HL-60 (cell line): Measurements from ENCODE around the gene SMPDL3B.

Experiments used
- DNase-seq, 2 experiments: peaks; one replicate each; pipeline ENCODE4 v3.0.0-alpha.2; 2010 to 2020; ENCODE audit warnings: low read depth in 1 of 2, low spot score in 1 of 2
- H3K27ac ChIP-seq: fragments of 250-450 bp; sonication (Bioruptor Pico); replicated peaks from 2 replicates; pipeline ENCODE4 v1.5.1; 2020; ENCODE audit warnings: mild to moderate bottlenecking, moderate library complexity
- H3K27me3 ChIP-seq: fragments of 250-450 bp; sonication (Bioruptor Pico); 2 replicates; pipeline ENCODE4 v1.5.1; 2021; ENCODE audit warnings: mild to moderate bottlenecking, moderate library complexity; ENCODE audit not compliant: insufficient read depth, poor library complexity, severe bottlenecking
- H3K4me3 ChIP-seq: replicated peaks from 2 replicates; pipeline ENCODE4 v1.5.1; 2011; ENCODE audit warnings: mild to moderate bottlenecking, control low read depth, low read length; ENCODE audit not compliant: insufficient read depth
- CTCF ChIP-seq: IDR thresholded peaks from one replicate; pipeline ENCODE4 v1.5.1; 2011; ENCODE audit warnings: low read length, control low read depth, inconsistent platforms; ENCODE audit not compliant: insufficient read depth
- GABPA ChIP-seq: IDR thresholded peaks from 2 replicates; pipeline ENCODE4 v1.6.1; 2012; ENCODE audit warnings: low read depth
- POLR2AphosphoS5 ChIP-seq: IDR thresholded peaks from 2 replicates; pipeline ENCODE4 v1.6.1; 2012; ENCODE audit warnings: low read depth
- REST ChIP-seq: IDR thresholded peaks from 2 replicates; pipeline ENCODE4 v1.6.1; 2012; ENCODE audit warnings: low read depth; ENCODE audit not compliant: insufficient replicate concordance
- SPI1 ChIP-seq: IDR thresholded peaks from 2 replicates; pipeline ENCODE4 v1.6.1; 2012; ENCODE audit warnings: low read depth, mild to moderate bottlenecking, borderline replicate concordance

SMPDL3B gene

GRCh38 chr1:27951396-27951795 lies 16.6 kb downstream of the SMPDL3B start:
- no peaks in the 10 kb centered on the region for H3K27me3 ChIP-seq
- TF ChIP-seq POLR2AphosphoS5 = no peak
- no peak for TF ChIP-seq REST
- TF ChIP-seq GABPA = no peak
- TF ChIP-seq SPI1 = no peak
- no peak for TF ChIP-seq CTCF
- H3K27ac ChIP-seq = no peak overlapping the region
- DNase-seq = no peak
- H3K4me3 ChIP-seq = no peak overlapping the region

- Histone ChIP-seq H3K4me3 (no peak overlapping the region), H3K27me3 (no peaks in the 10 kb centered on the region), H3K27ac (no peak overlapping the region)
- DNase-seq = no peak
- TF ChIP-seq GABPA (no peak), SPI1 (no peak)
Observed at GRCh38 chr1:27952147-27952546, 17.3 kb downstream of the SMPDL3B start.

- no peak for DNase-seq
- H3K4me3 ChIP-seq = no peak overlapping the region
- no peaks in the 10 kb centered on the region for H3K27me3 ChIP-seq
- no peak for TF ChIP-seq REST
- TF ChIP-seq GABPA = no peak
- TF ChIP-seq POLR2AphosphoS5 = no peak
- TF ChIP-seq CTCF = no peak
- TF ChIP-seq SPI1 = no peak
- no peak overlapping the region for H3K27ac ChIP-seq
Observed at GRCh38 chr1:27954186-27954585, 19.4 kb downstream of the SMPDL3B start.

GRCh38 chr1:27955076-27955475 lies 20.3 kb downstream of the SMPDL3B start:
- no peak for DNase-seq
- TF ChIP-seq GABPA = no peak
- no peak for TF ChIP-seq CTCF
- no peak for TF ChIP-seq POLR2AphosphoS5
- no peak for TF ChIP-seq SPI1
- no peak for TF ChIP-seq REST
- Histone ChIP-seq H3K4me3 (no peak overlapping the region), H3K27me3 (no peaks in the 10 kb centered on the region), H3K27ac (no peak overlapping the region)
